HEK293 (cell line): ENCODE data around the gene FRAT2.
A peak's percentile ranks its signal among the peaks of the same experiment; 100 is the strongest.

Experiments used
- CTCF ChIA-PET: fragments of 350-600 bp; formaldehyde crosslinking; extraction: SDS; loops from one replicate; lab custom pipeline; 2021; ENCODE audit warnings: antibody characterized with exemption; lab: Yijun Ruan, JAX
- POLR2A ChIA-PET: fragments of 300-600 bp; formaldehyde crosslinking; extraction: SDS; loops from one replicate; lab custom pipeline; 2020; ENCODE audit warnings: antibody characterized with exemption, inconsistent platforms; lab: Yijun Ruan, JAX
- H3K27ac ChIP-seq: fragments of 200-500 bp; sonication (Bioruptor generic); 2 replicates; pipeline ENCODE4 v1.5.1; 2014; ENCODE audit warnings: low read depth, low read length, control low read depth, inconsistent platforms; ENCODE audit errors: extremely low read depth
- H3K36me3 ChIP-seq, 2 experiments: fragments of 200-500 bp in 1 of 2; sonication (Bioruptor generic) in 1 of 2; 1 replicate in 1 of 2; 2 replicates in 1 of 2; pipeline ENCODE4 v1.5.1; 2014 to 2017; ENCODE audit warnings: inconsistent platforms in 2 of 2, low read length in 2 of 2; ENCODE audit not compliant: control insufficient read depth in 2 of 2, insufficient read depth in 1 of 2
- H3K4me1 ChIP-seq: fragments of 200-500 bp; sonication (Bioruptor generic); 2 replicates; pipeline ENCODE4 v1.5.1; 2014; ENCODE audit warnings: mild to moderate bottlenecking, low read length, inconsistent platforms; ENCODE audit not compliant: control insufficient read depth, insufficient read depth
- H3K4me3 ChIP-seq: 2 replicates; pipeline ENCODE4 v1.5.1; 2011; ENCODE audit warnings: low read depth, mild to moderate bottlenecking, control low read depth, low read length, moderate library complexity
- H3K9me3 ChIP-seq: fragments of 200-500 bp; sonication (Bioruptor generic); 2 replicates; pipeline ENCODE4 v1.5.1; 2014; ENCODE audit warnings: low read depth, low read length, inconsistent platforms; ENCODE audit not compliant: control insufficient read depth, insufficient read depth
- BCL11B ChIP-seq: fragments of 450-650 bp; formaldehyde crosslinking; IDR thresholded peaks from 2 replicates; pipeline ENCODE4 v1.5.1; 2016; ENCODE audit warnings: low read depth, missing biosample characterization, missing genetic modification characterization
- GLI4 ChIP-seq: fragments of 450-650 bp; formaldehyde crosslinking; IDR thresholded peaks from 2 replicates; pipeline ENCODE4 v1.5.1; 2016; ENCODE audit warnings: missing biosample characterization, missing genetic modification characterization
- WT1 ChIP-seq: fragments of 450-650 bp; formaldehyde crosslinking; IDR thresholded peaks from 2 replicates; pipeline ENCODE4 v1.5.1; 2016; ENCODE audit warnings: missing biosample characterization, missing genetic modification characterization
- ZBTB11 ChIP-seq: fragments of 450-650 bp; formaldehyde crosslinking; conservative IDR thresholded peaks from 2 replicates; pipeline ENCODE4 v1.5.1; 2016; ENCODE audit warnings: low read depth, missing biosample characterization, missing genetic modification characterization
- ZBTB6 ChIP-seq: fragments of 450-650 bp; formaldehyde crosslinking; IDR thresholded peaks from 2 replicates; pipeline ENCODE4 v1.5.1; 2017; ENCODE audit warnings: missing biosample characterization, missing genetic modification characterization
- ZBTB7A ChIP-seq: fragments of 450-650 bp; formaldehyde crosslinking; IDR thresholded peaks from 2 replicates; pipeline ENCODE4 v1.5.1; 2016; ENCODE audit warnings: low read depth, missing biosample characterization, missing genetic modification characterization
- ZFP41 ChIP-seq: fragments of 450-650 bp; formaldehyde crosslinking; IDR thresholded peaks from 2 replicates; pipeline ENCODE4 v1.5.1; 2016; ENCODE audit warnings: missing biosample characterization, missing genetic modification characterization, borderline replicate concordance
- ZIC2 ChIP-seq: fragments of 450-650 bp; formaldehyde crosslinking; IDR thresholded peaks from 2 replicates; pipeline ENCODE4 v1.5.1; 2016; ENCODE audit warnings: missing biosample characterization, missing genetic modification characterization
- ZNF214 ChIP-seq: fragments of 450-650 bp; formaldehyde crosslinking; IDR thresholded peaks from 2 replicates; pipeline ENCODE4 v1.5.1; 2017; ENCODE audit warnings: missing biosample characterization, mild to moderate bottlenecking, missing genetic modification characterization, borderline replicate concordance
- ZNF274 ChIP-seq, 2 experiments: fragments of 200-500 bp in 1 of 2; fragments of 450-650 bp in 1 of 2; sonication (Bioruptor generic) in 1 of 2; formaldehyde crosslinking in 1 of 2; IDR thresholded peaks; 2 replicates each; pipeline versions ENCODE4 v1.5.1 to v1.6.1; 2014 to 2016; ENCODE audit warnings: borderline replicate concordance in 1 of 2, inconsistent platforms in 1 of 2, low read length in 1 of 2, missing biosample characterization in 1 of 2, missing genetic modification characterization in 1 of 2
- ZNF280D ChIP-seq: fragments of 450-650 bp; formaldehyde crosslinking; IDR thresholded peaks from 2 replicates; pipeline ENCODE4 v1.5.1; 2016; ENCODE audit warnings: missing biosample characterization, missing genetic modification characterization
- ZNF350 ChIP-seq: fragments of 450-650 bp; formaldehyde crosslinking; IDR thresholded peaks from 2 replicates; pipeline ENCODE4 v1.5.0; 2017; ENCODE audit warnings: missing biosample characterization, mild to moderate bottlenecking, missing genetic modification characterization
- ZNF394 ChIP-seq: fragments of 450-650 bp; formaldehyde crosslinking; IDR thresholded peaks from 2 replicates; pipeline ENCODE4 v1.5.1; 2016; ENCODE audit warnings: missing biosample characterization, missing genetic modification characterization, mild to moderate bottlenecking, moderate library complexity, borderline replicate concordance
- ZNF48 ChIP-seq: fragments of 450-650 bp; formaldehyde crosslinking; IDR thresholded peaks from 2 replicates; pipeline ENCODE4 v1.5.1; 2016; ENCODE audit warnings: missing biosample characterization, missing genetic modification characterization
- ZNF639 ChIP-seq: fragments of 450-650 bp; formaldehyde crosslinking; IDR thresholded peaks from 2 replicates; pipeline ENCODE4 v1.5.1; 2016; ENCODE audit warnings: missing biosample characterization, missing genetic modification characterization
- ZSCAN23 ChIP-seq: fragments of 450-650 bp; formaldehyde crosslinking; IDR thresholded peaks from 2 replicates; pipeline ENCODE4 v1.5.1; 2016; ENCODE audit warnings: missing biosample characterization, missing genetic modification characterization
- ZSCAN30 ChIP-seq: fragments of 450-650 bp; IDR thresholded peaks from 2 replicates; pipeline ENCODE4 v1.5.1; 2018; ENCODE audit warnings: missing biosample characterization, mild to moderate bottlenecking, missing genetic modification characterization, moderate library complexity
- TF ChIP-seq, protein P1 (sequence below): fragments of 450-650 bp; formaldehyde crosslinking; IDR thresholded peaks from 2 replicates; pipeline ENCODE4 v1.5.1; 2016; ENCODE audit warnings: missing biosample characterization, missing genetic modification characterization
- TF ChIP-seq, protein P2 (sequence below): sonication (generic); formaldehyde crosslinking; IDR thresholded peaks from 2 replicates; pipeline ENCODE4 v1.8.1; 2022; ENCODE audit warnings: mild to moderate bottlenecking, moderate library complexity, missing genetic modification reagents
- TF ChIP-seq, protein P3 (sequence below): fragments of 450-650 bp; formaldehyde crosslinking; IDR thresholded peaks from 2 replicates; pipeline ENCODE4 v1.5.1; 2016; ENCODE audit warnings: missing biosample characterization, missing genetic modification characterization

The FRAT2 gene

GRCh38 chr10:97292097-97292861 is 42.2 kb downstream of the FRAT2 start, which contains the start of gene ARHGAP19:
TSS of gene ARHGAP19 (minus strand) at chr10:97292637. CDS start at chr10:97292627, 10 bp downstream.
- CTCF ChIA-PET = interaction anchor here (0.6 to 3.6 kb wide), 3 partner anchors 14 to 945 kb away, joined by 3 to 18 read pairs (median 6); no protein-coding TSS in a partner anchor
- peaks cover 0 to 4% of the 10 kb centered on the region in 2 experiments; a peak in 1 of 3 replicates for H3K36me3 ChIP-seq
- no peaks in the 10 kb centered on the region for H3K4me1 ChIP-seq
- peak within 1 kb of the TSS; percentile 86 for H3K27ac ChIP-seq
- H3K9me3 ChIP-seq = no peaks in the 10 kb centered on the region
- H3K4me3 ChIP-seq = peak within 1 kb of the TSS; percentile 62
- POLR2A ChIA-PET = interaction anchor here (0.6 to 2.3 kb wide), 10 partner anchors 10 to 136 kb away, joined by 3 to 18 read pairs (median 4); partner anchors contain the start of genes FRAT1, FRAT2 and RRP12
- TF ChIP-seq ZNF350 (no peak), ZSCAN30 (tag by site-specific recombination) (peak; percentile 89), ZNF639 (tag by site-specific recombination) (peak; percentile 93), ZIC2 (tag by site-specific recombination) (peak; percentile 97), ZSCAN23 (tag by site-specific recombination) (peak; percentile 76), ZNF48 (tag by site-specific recombination) (no peak), ZFP41 (tag by site-specific recombination) (no peak), ZNF394 (peak; percentile 75), GLI4 (tag by site-specific recombination) (0 out of 2 replicates have a peak, but pooled peaks have one; percentile 33), ZBTB7A (peak; percentile 84; the same call in 1 of the 2 replicates), ZBTB11 (tag by site-specific recombination) (peak; percentile 86), ZNF274 (IDR thresholded peaks at IDR 0.05; ENCODE audit: low read length) (no peak), ZNF274 (tag by site-specific recombination; IDR thresholded peaks at IDR 0.05; ENCODE audit: borderline replicate concordance) (no peak), ZNF280D (tag by site-specific recombination) (no peak), BCL11B (tag by site-specific recombination) (peak; percentile 86; the same call in 1 of the 2 replicates), ZNF214 (no peak), WT1 (tag by site-specific recombination) (peak; percentile 76), ZBTB6 (tag by site-specific recombination) (no peak)
- TF ChIP-seq, protein P1, sequence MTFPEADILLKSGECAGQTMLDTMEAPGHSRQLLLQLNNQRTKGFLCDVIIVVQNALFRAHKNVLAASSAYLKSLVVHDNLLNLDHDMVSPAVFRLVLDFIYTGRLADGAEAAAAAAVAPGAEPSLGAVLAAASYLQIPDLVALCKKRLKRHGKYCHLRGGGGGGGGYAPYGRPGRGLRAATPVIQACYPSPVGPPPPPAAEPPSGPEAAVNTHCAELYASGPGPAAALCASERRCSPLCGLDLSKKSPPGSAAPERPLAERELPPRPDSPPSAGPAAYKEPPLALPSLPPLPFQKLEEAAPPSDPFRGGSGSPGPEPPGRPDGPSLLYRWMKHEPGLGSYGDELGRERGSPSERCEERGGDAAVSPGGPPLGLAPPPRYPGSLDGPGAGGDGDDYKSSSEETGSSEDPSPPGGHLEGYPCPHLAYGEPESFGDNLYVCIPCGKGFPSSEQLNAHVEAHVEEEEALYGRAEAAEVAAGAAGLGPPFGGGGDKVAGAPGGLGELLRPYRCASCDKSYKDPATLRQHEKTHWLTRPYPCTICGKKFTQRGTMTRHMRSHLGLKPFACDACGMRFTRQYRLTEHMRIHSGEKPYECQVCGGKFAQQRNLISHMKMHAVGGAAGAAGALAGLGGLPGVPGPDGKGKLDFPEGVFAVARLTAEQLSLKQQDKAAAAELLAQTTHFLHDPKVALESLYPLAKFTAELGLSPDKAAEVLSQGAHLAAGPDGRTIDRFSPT (tag by site-specific recombination) = peak; percentile 94
- TF ChIP-seq, protein P2, sequence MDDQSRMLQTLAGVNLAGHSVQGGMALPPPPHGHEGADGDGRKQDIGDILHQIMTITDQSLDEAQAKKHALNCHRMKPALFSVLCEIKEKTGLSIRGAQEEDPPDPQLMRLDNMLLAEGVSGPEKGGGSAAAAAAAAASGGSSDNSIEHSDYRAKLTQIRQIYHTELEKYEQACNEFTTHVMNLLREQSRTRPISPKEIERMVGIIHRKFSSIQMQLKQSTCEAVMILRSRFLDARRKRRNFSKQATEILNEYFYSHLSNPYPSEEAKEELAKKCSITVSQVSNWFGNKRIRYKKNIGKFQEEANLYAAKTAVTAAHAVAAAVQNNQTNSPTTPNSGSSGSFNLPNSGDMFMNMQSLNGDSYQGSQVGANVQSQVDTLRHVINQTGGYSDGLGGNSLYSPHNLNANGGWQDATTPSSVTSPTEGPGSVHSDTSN (CRISPR knock-in tag) = 0 out of 2 replicates have a peak, but pooled peaks have one; percentile 52
- TF ChIP-seq, protein P3, sequence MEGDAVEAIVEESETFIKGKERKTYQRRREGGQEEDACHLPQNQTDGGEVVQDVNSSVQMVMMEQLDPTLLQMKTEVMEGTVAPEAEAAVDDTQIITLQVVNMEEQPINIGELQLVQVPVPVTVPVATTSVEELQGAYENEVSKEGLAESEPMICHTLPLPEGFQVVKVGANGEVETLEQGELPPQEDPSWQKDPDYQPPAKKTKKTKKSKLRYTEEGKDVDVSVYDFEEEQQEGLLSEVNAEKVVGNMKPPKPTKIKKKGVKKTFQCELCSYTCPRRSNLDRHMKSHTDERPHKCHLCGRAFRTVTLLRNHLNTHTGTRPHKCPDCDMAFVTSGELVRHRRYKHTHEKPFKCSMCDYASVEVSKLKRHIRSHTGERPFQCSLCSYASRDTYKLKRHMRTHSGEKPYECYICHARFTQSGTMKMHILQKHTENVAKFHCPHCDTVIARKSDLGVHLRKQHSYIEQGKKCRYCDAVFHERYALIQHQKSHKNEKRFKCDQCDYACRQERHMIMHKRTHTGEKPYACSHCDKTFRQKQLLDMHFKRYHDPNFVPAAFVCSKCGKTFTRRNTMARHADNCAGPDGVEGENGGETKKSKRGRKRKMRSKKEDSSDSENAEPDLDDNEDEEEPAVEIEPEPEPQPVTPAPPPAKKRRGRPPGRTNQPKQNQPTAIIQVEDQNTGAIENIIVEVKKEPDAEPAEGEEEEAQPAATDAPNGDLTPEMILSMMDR = peak; percentile 90
